HG03066 (cell line): ENCODE measurements around the gene PPIB.

Experiments used
- ATAC-seq: cut with Tn5 transposase; IDR thresholded peaks from one replicate; pipeline ENCODE4 v1.9.1; 2021; ENCODE audit warnings: low read depth; ENCODE audit not compliant: unreplicated experiment

PPIB gene

GRCh38 chr15:64158363-64159134, 4.3 kb downstream of the PPIB start:
- no peak for ATAC-seq

GRCh38 chr15:64157599-64158125, 5.2 kb downstream of the PPIB start:
- ATAC-seq: no peak

- ATAC-seq: no peak
Measured at GRCh38 chr15:64156652-64157331, 6.0 kb downstream of the PPIB start.

GRCh38 chr15:64155802-64156651, 6.8 kb downstream of the PPIB start:
- ATAC-seq: no peak

- peak; percentile 65 for ATAC-seq
Measured at GRCh38 chr15:64153480-64154367, 9.1 kb downstream of the PPIB start.

- no peak for ATAC-seq
Measured at GRCh38 chr15:64152507-64153387, 10.1 kb downstream of the PPIB start.

- peak; percentile 10 for ATAC-seq
Measured at GRCh38 chr15:64151727-64152506, 10.9 kb downstream of the PPIB start, which contains the start of gene SNX22. Gene SNX22, plus strand, starts transcription at chr15:64151731. Its CDS starts 45 bp downstream, at chr15:64151776.

- no peak for ATAC-seq
Measured at GRCh38 chr15:64149893-64150578, 12.8 kb downstream of the PPIB start.

- no peak for ATAC-seq
Measured at GRCh38 chr15:64149424-64149823, 13.4 kb downstream of the PPIB start.

GRCh38 chr15:64148581-64148980, 14.2 kb downstream of the PPIB start:
- no peak for ATAC-seq

- ATAC-seq: no peak
Measured at GRCh38 chr15:64148168-64148567, 14.7 kb downstream of the PPIB start.

GRCh38 chr15:64146885-64147681, 15.7 kb downstream of the PPIB start:
- ATAC-seq: no peak

GRCh38 chr15:64146520-64146884, 16.3 kb downstream of the PPIB start:
- no peak for ATAC-seq

- ATAC-seq: no peak
Measured at GRCh38 chr15:64146041-64146440, 16.8 kb downstream of the PPIB start.

- peak; percentile 72 for ATAC-seq
Measured at GRCh38 chr15:64144565-64145281, 18.1 kb downstream of the PPIB start.

- no peak for ATAC-seq
Measured at GRCh38 chr15:64144192-64144564, 18.6 kb downstream of the PPIB start.
